GM23338 (cell line): ENCODE measurements around the gene SLC9A9. TPM values are rescaled to one million over a fixed set of nuclear protein-coding genes. Genes with fewer than 3 reads are reported as not detected.

Source experiments
- ATAC-seq: fragments of 200-7000 bp; cut with Tn5 transposase; 3 replicates; pipeline ENCODE4 v1.9.1; 2020
- DNase-seq: peaks from one replicate; pipeline ENCODE4 v3.0.0-alpha.2; 2015; ENCODE audit warnings: low spot score
- H2AFZ ChIP-seq: fragments of 200-600 bp; sonication (generic); 2 replicates; pipeline ENCODE4 v1.8.0; 2016; ENCODE audit warnings: antibody characterized with exemption, mild to moderate bottlenecking, moderate library complexity
- H3F3A ChIP-seq: fragments of 200-600 bp; sonication (generic); replicated peaks from 2 replicates; pipeline ENCODE4 v1.8.0; 2017; ENCODE audit warnings: antibody characterized with exemption, mixed run types, low read depth
- H3K27ac ChIP-seq: fragments of 200-600 bp; sonication (generic); 2 replicates; pipeline ENCODE4 v1.6.1; 2016; ENCODE audit warnings: low read depth
- H3K27me3 ChIP-seq: fragments of 200-600 bp; sonication (generic); 2 replicates; pipeline ENCODE4 v1.8.0; 2016; ENCODE audit warnings: mild to moderate bottlenecking, mixed run types, moderate library complexity; ENCODE audit not compliant: insufficient read depth
- H3K36me3 ChIP-seq: fragments of 200-600 bp; sonication (generic); 2 replicates; pipeline ENCODE4 v1.8.0; 2016; ENCODE audit warnings: mild to moderate bottlenecking; ENCODE audit not compliant: insufficient read depth
- H3K4me1 ChIP-seq: fragments of 200-600 bp; sonication (generic); 2 replicates; pipeline ENCODE4 v1.8.0; 2016; ENCODE audit warnings: mild to moderate bottlenecking, moderate library complexity; ENCODE audit not compliant: insufficient read depth
- H3K4me2 ChIP-seq: fragments of 200-600 bp; sonication (generic); 2 replicates; pipeline ENCODE4 v1.7.1; 2017; ENCODE audit warnings: mixed run types
- H3K4me3 ChIP-seq: fragments of 200-600 bp; sonication (generic); 2 replicates; pipeline ENCODE4 v1.6.1; 2016; ENCODE audit warnings: mixed run types
- H3K79me2 ChIP-seq: fragments of 200-600 bp; sonication (generic); replicated peaks from 2 replicates; pipeline ENCODE4 v1.8.0; 2017; ENCODE audit warnings: mild to moderate bottlenecking; ENCODE audit not compliant: insufficient read depth
- H3K9me2 ChIP-seq: fragments of 200-600 bp; sonication (generic); 2 replicates; pipeline ENCODE4 v1.8.0; 2017; ENCODE audit not compliant: insufficient read depth
- H4K20me1 ChIP-seq: fragments of 200-600 bp; sonication (generic); replicated peaks from 2 replicates; pipeline ENCODE4 v1.8.0; 2017; ENCODE audit warnings: mild to moderate bottlenecking; ENCODE audit not compliant: insufficient read depth
- H3K27ac Mint-ChIP-seq: 2 replicates; pipeline ENCODE4 v1.8.0; 2020; ENCODE audit warnings: inconsistent platforms, mild to moderate bottlenecking, moderate library complexity, mixed read lengths
- H3K27me3 Mint-ChIP-seq: 3 replicates; pipeline ENCODE4 v1.8.0; 2022; ENCODE audit warnings: low read depth, mild to moderate bottlenecking, moderate library complexity, mixed read lengths, inconsistent platforms; ENCODE audit not compliant: insufficient read depth, poor library complexity
- H3K36me3 Mint-ChIP-seq: 3 replicates; pipeline ENCODE4 v1.8.0; 2021; ENCODE audit warnings: low read depth, mild to moderate bottlenecking, inconsistent platforms, moderate library complexity, mixed read lengths
- H3K4me1 Mint-ChIP-seq: 3 replicates; pipeline ENCODE4 v1.8.0; 2020; ENCODE audit warnings: mild to moderate bottlenecking, inconsistent platforms, mixed read lengths
- H3K4me3 Mint-ChIP-seq: 3 replicates; pipeline ENCODE4 v1.8.0; 2021; ENCODE audit warnings: moderate library complexity, mild to moderate bottlenecking, inconsistent platforms, mixed read lengths
- H3K9me3 Mint-ChIP-seq: 3 replicates; pipeline ENCODE4 v1.8.0; 2020; ENCODE audit warnings: moderate library complexity, mild to moderate bottlenecking, inconsistent platforms, mixed read lengths
- CREB1 ChIP-seq: fragments of 250-450 bp; sonication (Bioruptor Pico); IDR thresholded peaks from 2 replicates; pipeline ENCODE4 v1.5.0; 2020; ENCODE audit warnings: low read depth, mild to moderate bottlenecking, moderate library complexity
- EZH2 ChIP-seq: fragments of 200-600 bp; sonication (generic); IDR thresholded peaks from one replicate; pipeline ENCODE4 v1.8.0; 2017; ENCODE audit warnings: antibody characterized with exemption, mild to moderate bottlenecking, low read depth; ENCODE audit not compliant: unreplicated experiment
- EZH2phosphoT487 ChIP-seq: fragments of 200-600 bp; sonication (generic); IDR thresholded peaks from one replicate; pipeline ENCODE4 v1.8.1; 2018; ENCODE audit warnings: antibody characterized with exemption; ENCODE audit not compliant: unreplicated experiment
- JUNB ChIP-seq: IDR thresholded peaks from one replicate; pipeline ENCODE4 v1.6.1; 2016; ENCODE audit warnings: antibody characterized with exemption; ENCODE audit not compliant: unreplicated experiment
- NANOG ChIP-seq: IDR thresholded peaks from 2 replicates; pipeline ENCODE4 v1.6.1; 2016; ENCODE audit warnings: antibody characterized with exemption, borderline replicate concordance
- POLR2AphosphoS5 ChIP-seq: IDR thresholded peaks from 2 replicates; pipeline ENCODE4 v1.6.1; 2016; ENCODE audit warnings: antibody characterized with exemption, low read depth
- STAT1 ChIP-seq: IDR thresholded peaks from one replicate; pipeline ENCODE4 v1.6.1; 2016; ENCODE audit warnings: antibody characterized with exemption; ENCODE audit not compliant: unreplicated experiment
- ZNF114 ChIP-seq: fragments of 250-450 bp; sonication (Bioruptor Pico); IDR thresholded peaks from 2 replicates; pipeline ENCODE4 v1.5.0; 2020; ENCODE audit warnings: mild to moderate bottlenecking, moderate library complexity
- ZNF331 ChIP-seq: fragments of 250-450 bp; sonication (Bioruptor Pico); IDR thresholded peaks from 2 replicates; pipeline ENCODE4 v1.5.0; 2020; ENCODE audit warnings: low read depth, mild to moderate bottlenecking, moderate library complexity
- polyA plus RNA-seq: library from polyadenylated mRNA; unstranded; fragments of >200 nt; fragmentation: Nextera tagmentation; extraction: Ambion mirVana; gene quantifications from 2 replicates; pipeline ENCODE4 v1.2.1, GENCODE V29; 2016
- total RNA-seq: library from RNA; depleted of rRNA; stranded (reverse); fragments of >200 nt; shearing (Covaris generic); gene quantifications from 2 replicates; pipeline ENCODE4 v1.2.3, GENCODE V29; 2014
- TF ChIP-seq, protein P1 (sequence below), 2 experiments: fragments of 200-600 bp in 1 of 2; sonication (generic) in 1 of 2; conservative IDR thresholded peaks; 2 replicates each; pipeline versions ENCODE4 v1.5.1 to v1.6.1; 2016 to 2017; ENCODE audit warnings: antibody characterized with exemption in 2 of 2, low read depth in 2 of 2, mild to moderate bottlenecking in 2 of 2, moderate library complexity in 1 of 2
- TF ChIP-seq, protein P2 (sequence below): IDR thresholded peaks from one replicate; pipeline ENCODE4 v1.6.1; 2018; ENCODE audit warnings: antibody characterized with exemption; ENCODE audit not compliant: unreplicated experiment
- TF ChIP-seq, protein P3 (sequence below): fragments of 250-450 bp; sonication (Bioruptor Pico); IDR thresholded peaks from 2 replicates; pipeline ENCODE4 v1.5.0; 2020; ENCODE audit warnings: mild to moderate bottlenecking, moderate library complexity
- TF ChIP-seq, protein P4 (sequence below): IDR thresholded peaks from 2 replicates; pipeline ENCODE4 v1.6.1; 2016; ENCODE audit warnings: antibody characterized with exemption

Gene SLC9A9
- total and polyA plus RNA-seq, 2 experiments from 2014 or later = 1.3 to 1.6 TPM

DNA sequence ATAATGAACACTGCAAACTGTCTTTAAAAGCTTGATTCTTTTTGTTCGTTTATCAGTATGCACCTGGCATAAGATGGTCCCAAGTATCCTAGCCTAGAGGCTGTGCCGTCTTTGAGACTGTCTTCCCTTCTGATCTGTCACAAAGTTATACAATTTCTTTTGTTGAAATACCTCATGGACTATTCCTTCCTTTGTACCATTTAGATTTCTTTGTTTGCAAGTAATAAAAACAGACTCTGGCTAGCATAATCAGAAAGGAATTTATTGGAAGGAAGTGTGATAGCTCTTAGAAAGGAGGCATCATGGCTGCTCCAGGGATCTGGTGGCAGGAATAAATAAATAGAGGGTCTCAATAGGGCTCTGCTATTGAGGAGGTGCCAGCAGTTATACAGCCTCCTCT lies 280.4 kb downstream of the SLC9A9 start:
- no peaks in the 10 kb centered on the region for H3F3A ChIP-seq
- H3K4me3 Mint-ChIP-seq = no peak overlapping the region
- no peaks in the 10 kb centered on the region for H3K27me3 Mint-ChIP-seq
- no peak overlapping the region for H3K27ac Mint-ChIP-seq
- no peaks in the 10 kb centered on the region for H3K9me3 Mint-ChIP-seq
- no peaks in the 10 kb centered on the region for H3K4me1 ChIP-seq
- H3K4me3 ChIP-seq = no peak overlapping the region
- no peaks in the 10 kb centered on the region for H3K79me2 ChIP-seq
- H3K27me3 ChIP-seq = no peaks in the 10 kb centered on the region
- no peaks in the 10 kb centered on the region for H3K9me2 ChIP-seq
- H4K20me1 ChIP-seq = no peaks in the 10 kb centered on the region
- H2AFZ ChIP-seq = no peak overlapping the region
- H3K4me1 Mint-ChIP-seq = 0 out of 3 replicates have a peak, but pooled peaks cover 2% of the 10 kb centered on the region
- no peak for ATAC-seq
- H3K36me3 Mint-ChIP-seq = no peaks in the 10 kb centered on the region
- H3K36me3 ChIP-seq = no peaks in the 10 kb centered on the region
- no peak overlapping the region for H3K27ac ChIP-seq
- no peak overlapping the region for H3K4me2 ChIP-seq
- TF ChIP-seq EZH2 (no peak), POLR2AphosphoS5 (no peak), JUNB (no peak), ZNF114 (CRISPR knock-in tag) (no peak), CREB1 (CRISPR knock-in tag) (no peak), EZH2phosphoT487 (no peak), NANOG (no peak), ZNF331 (CRISPR knock-in tag) (no peak), STAT1 (no peak)
- TF ChIP-seq, protein P1, sequence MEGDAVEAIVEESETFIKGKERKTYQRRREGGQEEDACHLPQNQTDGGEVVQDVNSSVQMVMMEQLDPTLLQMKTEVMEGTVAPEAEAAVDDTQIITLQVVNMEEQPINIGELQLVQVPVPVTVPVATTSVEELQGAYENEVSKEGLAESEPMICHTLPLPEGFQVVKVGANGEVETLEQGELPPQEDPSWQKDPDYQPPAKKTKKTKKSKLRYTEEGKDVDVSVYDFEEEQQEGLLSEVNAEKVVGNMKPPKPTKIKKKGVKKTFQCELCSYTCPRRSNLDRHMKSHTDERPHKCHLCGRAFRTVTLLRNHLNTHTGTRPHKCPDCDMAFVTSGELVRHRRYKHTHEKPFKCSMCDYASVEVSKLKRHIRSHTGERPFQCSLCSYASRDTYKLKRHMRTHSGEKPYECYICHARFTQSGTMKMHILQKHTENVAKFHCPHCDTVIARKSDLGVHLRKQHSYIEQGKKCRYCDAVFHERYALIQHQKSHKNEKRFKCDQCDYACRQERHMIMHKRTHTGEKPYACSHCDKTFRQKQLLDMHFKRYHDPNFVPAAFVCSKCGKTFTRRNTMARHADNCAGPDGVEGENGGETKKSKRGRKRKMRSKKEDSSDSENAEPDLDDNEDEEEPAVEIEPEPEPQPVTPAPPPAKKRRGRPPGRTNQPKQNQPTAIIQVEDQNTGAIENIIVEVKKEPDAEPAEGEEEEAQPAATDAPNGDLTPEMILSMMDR (conservative IDR thresholded peaks at IDR 0.05; ENCODE audit: low read depth in 2 of 2) = no peak
- TF ChIP-seq, protein P2, sequence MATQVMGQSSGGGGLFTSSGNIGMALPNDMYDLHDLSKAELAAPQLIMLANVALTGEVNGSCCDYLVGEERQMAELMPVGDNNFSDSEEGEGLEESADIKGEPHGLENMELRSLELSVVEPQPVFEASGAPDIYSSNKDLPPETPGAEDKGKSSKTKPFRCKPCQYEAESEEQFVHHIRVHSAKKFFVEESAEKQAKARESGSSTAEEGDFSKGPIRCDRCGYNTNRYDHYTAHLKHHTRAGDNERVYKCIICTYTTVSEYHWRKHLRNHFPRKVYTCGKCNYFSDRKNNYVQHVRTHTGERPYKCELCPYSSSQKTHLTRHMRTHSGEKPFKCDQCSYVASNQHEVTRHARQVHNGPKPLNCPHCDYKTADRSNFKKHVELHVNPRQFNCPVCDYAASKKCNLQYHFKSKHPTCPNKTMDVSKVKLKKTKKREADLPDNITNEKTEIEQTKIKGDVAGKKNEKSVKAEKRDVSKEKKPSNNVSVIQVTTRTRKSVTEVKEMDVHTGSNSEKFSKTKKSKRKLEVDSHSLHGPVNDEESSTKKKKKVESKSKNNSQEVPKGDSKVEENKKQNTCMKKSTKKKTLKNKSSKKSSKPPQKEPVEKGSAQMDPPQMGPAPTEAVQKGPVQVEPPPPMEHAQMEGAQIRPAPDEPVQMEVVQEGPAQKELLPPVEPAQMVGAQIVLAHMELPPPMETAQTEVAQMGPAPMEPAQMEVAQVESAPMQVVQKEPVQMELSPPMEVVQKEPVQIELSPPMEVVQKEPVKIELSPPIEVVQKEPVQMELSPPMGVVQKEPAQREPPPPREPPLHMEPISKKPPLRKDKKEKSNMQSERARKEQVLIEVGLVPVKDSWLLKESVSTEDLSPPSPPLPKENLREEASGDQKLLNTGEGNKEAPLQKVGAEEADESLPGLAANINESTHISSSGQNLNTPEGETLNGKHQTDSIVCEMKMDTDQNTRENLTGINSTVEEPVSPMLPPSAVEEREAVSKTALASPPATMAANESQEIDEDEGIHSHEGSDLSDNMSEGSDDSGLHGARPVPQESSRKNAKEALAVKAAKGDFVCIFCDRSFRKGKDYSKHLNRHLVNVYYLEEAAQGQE = no peak
- TF ChIP-seq, protein P3, sequence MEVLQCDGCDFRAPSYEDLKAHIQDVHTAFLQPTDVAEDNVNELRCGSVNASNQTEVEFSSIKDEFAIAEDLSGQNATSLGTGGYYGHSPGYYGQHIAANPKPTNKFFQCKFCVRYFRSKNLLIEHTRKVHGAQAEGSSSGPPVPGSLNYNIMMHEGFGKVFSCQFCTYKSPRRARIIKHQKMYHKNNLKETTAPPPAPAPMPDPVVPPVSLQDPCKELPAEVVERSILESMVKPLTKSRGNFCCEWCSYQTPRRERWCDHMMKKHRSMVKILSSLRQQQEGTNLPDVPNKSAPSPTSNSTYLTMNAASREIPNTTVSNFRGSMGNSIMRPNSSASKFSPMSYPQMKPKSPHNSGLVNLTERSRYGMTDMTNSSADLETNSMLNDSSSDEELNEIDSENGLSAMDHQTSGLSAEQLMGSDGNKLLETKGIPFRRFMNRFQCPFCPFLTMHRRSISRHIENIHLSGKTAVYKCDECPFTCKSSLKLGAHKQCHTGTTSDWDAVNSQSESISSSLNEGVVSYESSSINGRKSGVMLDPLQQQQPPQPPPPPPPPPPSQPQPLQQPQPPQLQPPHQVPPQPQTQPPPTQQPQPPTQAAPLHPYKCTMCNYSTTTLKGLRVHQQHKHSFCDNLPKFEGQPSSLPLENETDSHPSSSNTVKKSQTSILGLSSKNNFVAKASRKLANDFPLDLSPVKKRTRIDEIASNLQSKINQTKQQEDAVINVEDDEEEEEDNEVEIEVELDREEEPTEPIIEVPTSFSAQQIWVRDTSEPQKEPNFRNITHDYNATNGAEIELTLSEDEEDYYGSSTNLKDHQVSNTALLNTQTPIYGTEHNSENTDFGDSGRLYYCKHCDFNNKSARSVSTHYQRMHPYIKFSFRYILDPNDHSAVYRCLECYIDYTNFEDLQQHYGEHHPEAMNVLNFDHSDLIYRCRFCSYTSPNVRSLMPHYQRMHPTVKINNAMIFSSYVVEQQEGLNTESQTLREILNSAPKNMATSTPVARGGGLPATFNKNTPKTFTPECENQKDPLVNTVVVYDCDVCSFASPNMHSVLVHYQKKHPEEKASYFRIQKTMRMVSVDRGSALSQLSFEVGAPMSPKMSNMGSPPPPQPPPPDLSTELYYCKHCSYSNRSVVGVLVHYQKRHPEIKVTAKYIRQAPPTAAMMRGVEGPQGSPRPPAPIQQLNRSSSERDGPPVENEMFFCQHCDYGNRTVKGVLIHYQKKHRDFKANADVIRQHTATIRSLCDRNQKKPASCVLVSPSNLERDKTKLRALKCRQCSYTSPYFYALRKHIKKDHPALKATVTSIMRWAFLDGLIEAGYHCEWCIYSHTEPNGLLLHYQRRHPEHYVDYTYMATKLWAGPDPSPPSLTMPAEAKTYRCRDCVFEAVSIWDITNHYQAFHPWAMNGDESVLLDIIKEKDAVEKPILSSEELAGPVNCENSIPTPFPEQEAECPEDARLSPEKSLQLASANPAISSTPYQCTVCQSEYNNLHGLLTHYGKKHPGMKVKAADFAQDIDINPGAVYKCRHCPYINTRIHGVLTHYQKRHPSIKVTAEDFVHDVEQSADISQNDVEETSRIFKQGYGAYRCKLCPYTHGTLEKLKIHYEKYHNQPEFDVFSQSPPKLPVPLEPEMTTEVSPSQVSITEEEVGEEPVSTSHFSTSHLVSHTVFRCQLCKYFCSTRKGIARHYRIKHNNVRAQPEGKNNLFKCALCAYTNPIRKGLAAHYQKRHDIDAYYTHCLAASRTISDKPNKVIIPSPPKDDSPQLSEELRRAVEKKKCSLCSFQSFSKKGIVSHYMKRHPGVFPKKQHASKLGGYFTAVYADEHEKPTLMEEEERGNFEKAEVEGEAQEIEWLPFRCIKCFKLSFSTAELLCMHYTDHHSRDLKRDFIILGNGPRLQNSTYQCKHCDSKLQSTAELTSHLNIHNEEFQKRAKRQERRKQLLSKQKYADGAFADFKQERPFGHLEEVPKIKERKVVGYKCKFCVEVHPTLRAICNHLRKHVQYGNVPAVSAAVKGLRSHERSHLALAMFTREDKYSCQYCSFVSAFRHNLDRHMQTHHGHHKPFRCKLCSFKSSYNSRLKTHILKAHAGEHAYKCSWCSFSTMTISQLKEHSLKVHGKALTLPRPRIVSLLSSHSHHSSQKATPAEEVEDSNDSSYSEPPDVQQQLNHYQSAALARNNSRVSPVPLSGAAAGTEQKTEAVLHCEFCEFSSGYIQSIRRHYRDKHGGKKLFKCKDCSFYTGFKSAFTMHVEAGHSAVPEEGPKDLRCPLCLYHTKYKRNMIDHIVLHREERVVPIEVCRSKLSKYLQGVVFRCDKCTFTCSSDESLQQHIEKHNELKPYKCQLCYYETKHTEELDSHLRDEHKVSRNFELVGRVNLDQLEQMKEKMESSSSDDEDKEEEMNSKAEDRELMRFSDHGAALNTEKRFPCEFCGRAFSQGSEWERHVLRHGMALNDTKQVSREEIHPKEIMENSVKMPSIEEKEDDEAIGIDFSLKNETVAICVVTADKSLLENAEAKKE (CRISPR knock-in tag) = no peak
- TF ChIP-seq, protein P4, sequence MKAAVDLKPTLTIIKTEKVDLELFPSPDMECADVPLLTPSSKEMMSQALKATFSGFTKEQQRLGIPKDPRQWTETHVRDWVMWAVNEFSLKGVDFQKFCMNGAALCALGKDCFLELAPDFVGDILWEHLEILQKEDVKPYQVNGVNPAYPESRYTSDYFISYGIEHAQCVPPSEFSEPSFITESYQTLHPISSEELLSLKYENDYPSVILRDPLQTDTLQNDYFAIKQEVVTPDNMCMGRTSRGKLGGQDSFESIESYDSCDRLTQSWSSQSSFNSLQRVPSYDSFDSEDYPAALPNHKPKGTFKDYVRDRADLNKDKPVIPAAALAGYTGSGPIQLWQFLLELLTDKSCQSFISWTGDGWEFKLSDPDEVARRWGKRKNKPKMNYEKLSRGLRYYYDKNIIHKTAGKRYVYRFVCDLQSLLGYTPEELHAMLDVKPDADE = no peak
- no peak for DNase-seq
